Sigmoid colon (tissue), 4 donors: ENCODE data around the gene MACF1.

Source experiments
- CTCF ChIP-seq, 4 experiments: fragments of 450-650 bp in 3 of 4; fragments of 200-600 bp in 1 of 4; IDR thresholded peaks; one replicate each; pipeline ENCODE4 v1.5.1; 2016 to 2019; ENCODE audit warnings: antibody characterized with exemption in 4 of 4, mild to moderate bottlenecking in 3 of 4, moderate library complexity in 2 of 4
- POLR2AphosphoS5 ChIP-seq, 4 donors: sonication (generic); formaldehyde crosslinking; IDR thresholded peaks; one replicate each; pipeline ENCODE4 v1.6.1; 2017; ENCODE audit warnings: antibody characterized with exemption in 4 of 4

GRCh38 chr1:39381839-39382238 is 177.3 kb downstream of the MACF1 start:
- TF ChIP-seq POLR2AphosphoS5 (IDR thresholded peaks at IDR 0.05) (no peak), CTCF (IDR thresholded peaks at IDR 0.05) (no peak)
